SKM-1 treated with dmso at 0.1 percent for 144 hours (cell line): Measurements from ENCODE around the gene SPATS2.

Experiments
- DNase-seq: peaks from one replicate; lab custom pipeline; 2025; ENCODE audit not compliant: unreplicated experiment; lab: John Stamatoyannopoulos, UW

SPATS2 gene

GRCh38 chr12:49461221-49461620 is 94.0 kb downstream of the SPATS2 start:
- no peak for DNase-seq

- no peak for DNase-seq
Observed at GRCh38 chr12:49462083-49462744, 95.0 kb downstream of the SPATS2 start.

- DNase-seq: no peak
Observed at GRCh38 chr12:49465132-49465531, 97.9 kb downstream of the SPATS2 start.

GRCh38 chr12:49470986-49471385 is 103.7 kb downstream of the SPATS2 start:
- DNase-seq: no peak

GRCh38 chr12:49471557-49471956 is 104.3 kb downstream of the SPATS2 start:
- no peak for DNase-seq

- DNase-seq: no peak
Observed at GRCh38 chr12:49476091-49476490, 108.8 kb downstream of the SPATS2 start.

GRCh38 chr12:49478949-49479664 is 111.8 kb downstream of the SPATS2 start:
- DNase-seq: no peak

GRCh38 chr12:49482095-49483051 is 115.1 kb downstream of the SPATS2 start:
- no peak for DNase-seq

GRCh38 chr12:49483619-49484018 is 116.4 kb downstream of the SPATS2 start:
- DNase-seq: no peak

GRCh38 chr12:49487605-49488004 is 120.3 kb downstream of the SPATS2 start:
- no peak for DNase-seq

GRCh38 chr12:49489154-49489553 is 121.9 kb downstream of the SPATS2 start:
- DNase-seq: no peak

- DNase-seq: no peak
Observed at GRCh38 chr12:49489720-49490119, 122.5 kb downstream of the SPATS2 start.

- DNase-seq: no peak
Observed at GRCh38 chr12:49491823-49492222, 124.6 kb downstream of the SPATS2 start.

GRCh38 chr12:49493900-49494299 is 126.6 kb downstream of the SPATS2 start:
- DNase-seq: no peak

- DNase-seq: no peak
Observed at GRCh38 chr12:49496417-49497360, 129.4 kb downstream of the SPATS2 start.

- DNase-seq: no peak
Observed at GRCh38 chr12:49501895-49502294, 134.6 kb downstream of the SPATS2 start.

GRCh38 chr12:49502590-49502989 is 135.3 kb downstream of the SPATS2 start:
- no peak for DNase-seq

- DNase-seq: no peak
Observed at GRCh38 chr12:49503674-49504180, 136.5 kb downstream of the SPATS2 start.

GRCh38 chr12:49505672-49506071 is 138.4 kb downstream of the SPATS2 start:
- DNase-seq: no peak

- no peak for DNase-seq
Observed at GRCh38 chr12:49507139-49507538, 139.9 kb downstream of the SPATS2 start.
